ENCODE measurements around the gene TIGD2.

Gene TIGD2

DNA sequence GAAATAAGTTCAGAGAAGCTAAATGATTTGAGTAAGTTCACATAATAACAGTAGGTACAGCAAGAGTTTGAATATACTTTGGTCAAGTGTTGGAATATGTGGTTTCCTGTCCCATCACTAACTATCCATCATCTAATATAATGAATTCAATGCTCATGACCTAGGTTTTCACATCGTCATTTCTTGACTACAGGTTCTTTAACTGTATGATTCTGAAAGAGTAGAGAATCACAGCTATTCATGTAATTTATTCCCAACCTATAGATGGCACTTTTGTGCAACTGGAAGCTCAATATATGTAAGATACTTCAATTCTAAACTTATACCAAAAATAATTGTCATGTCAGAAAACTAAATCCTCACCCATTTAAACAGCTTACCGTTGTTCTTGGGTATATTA is 53.1 kb downstream of the TIGD2 start:
- DNase-seq, result no peak
